ENCODE results near the gene CFAP107.

CFAP107 gene

DNA sequence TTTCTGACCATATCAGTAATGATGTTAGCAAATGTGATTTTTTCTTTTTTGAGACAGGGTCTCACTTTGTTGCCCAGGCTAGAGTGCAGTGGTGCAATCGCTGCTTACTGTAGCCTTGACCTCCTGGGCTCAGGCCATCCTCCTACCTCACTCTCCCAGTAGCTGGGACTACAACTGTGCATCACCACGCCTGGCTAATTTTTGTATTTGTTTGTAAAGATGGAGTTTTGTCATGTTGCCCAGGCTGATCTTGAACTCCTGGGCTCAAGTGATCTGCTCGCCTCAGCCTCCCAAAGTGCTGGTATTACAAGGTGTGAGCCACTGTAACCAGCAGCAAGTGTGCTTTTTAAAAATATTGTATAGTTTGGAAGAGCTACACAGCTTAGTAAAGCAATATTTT, 4.1 kb upstream of the CFAP107 start:
- WGBS (ENCODE audit: extremely low coverage, insufficient coverage, low lambda C conversion rate) = no CpG with 5 or more reads among the region's 3 CpGs
- no peak overlapping the region for H3K4ac ChIP-seq (ENCODE audit: low read depth, low read length)
- H3K56ac ChIP-seq (ENCODE audit: low read length) = no peak overlapping the region
- no peaks in the 10 kb centered on the region for H3K79me2 ChIP-seq (ENCODE audit: control insufficient read depth, insufficient read depth, low read length)
- H3K23ac ChIP-seq (ENCODE audit: low read length) = no peak overlapping the region
- H3K4me2 ChIP-seq (ENCODE audit: low read length) = no peak overlapping the region
- no peak overlapping the region for H3K18ac ChIP-seq (ENCODE audit: low read length)
- H3K36me3 ChIP-seq (ENCODE audit: control insufficient read depth, insufficient read depth, low read length) = no peaks in the 10 kb centered on the region
- no peak overlapping the region for H3K27ac ChIP-seq (ENCODE audit: low read depth, low read length)
- no peaks in the 10 kb centered on the region for H3K27me3 ChIP-seq (ENCODE audit: insufficient read depth, low read length, poor library complexity)
- H4K8ac ChIP-seq (ENCODE audit: low read depth, low read length) = no peak overlapping the region
- no peak overlapping the region for H3K4me3 ChIP-seq (ENCODE audit: low read length)
- no peak overlapping the region for H4K5ac ChIP-seq (ENCODE audit: low read length)
- no peak overlapping the region for H2AK5ac ChIP-seq (ENCODE audit: low read length)
- no peaks in the 10 kb centered on the region for H3K79me1 ChIP-seq (ENCODE audit: low read length)
- no peak overlapping the region for H2BK5ac ChIP-seq (ENCODE audit: low read length)
- no peak overlapping the region for H2BK120ac ChIP-seq (ENCODE audit: low read depth, low read length)
- no peak overlapping the region for H3K9ac ChIP-seq (ENCODE audit: low read length)
- DNase-seq = no peak
- no peak overlapping the region for H2BK15ac ChIP-seq (replicated peaks; ENCODE audit: low read depth)
- no peaks in the 10 kb centered on the region for H3K4me1 ChIP-seq (ENCODE audit: control insufficient read depth, low read depth, low read length)

GRCh38 chr1:12745126-12745991, 641 bp upstream of the CFAP107 start:
- Histone ChIP-seq H2BK15ac (replicated peaks; ENCODE audit: low read depth) (no peak overlapping the region), H3K4ac (ENCODE audit: low read depth, low read length) (no peak overlapping the region), H3K56ac (ENCODE audit: low read length) (no peak overlapping the region), H3K36me3 (ENCODE audit: control insufficient read depth, insufficient read depth, low read length) (no peaks in the 10 kb centered on the region), H3K79me1 (ENCODE audit: low read length) (no peaks in the 10 kb centered on the region), H3K9ac (ENCODE audit: low read length) (no peak overlapping the region), H3K4me1 (ENCODE audit: control insufficient read depth, low read depth, low read length) (no peaks in the 10 kb centered on the region), H3K4me3 (ENCODE audit: low read length) (no peak overlapping the region), H4K5ac (ENCODE audit: low read length) (no peak overlapping the region), H3K4me2 (ENCODE audit: low read length) (no peak overlapping the region), H2AK5ac (ENCODE audit: low read length) (no peak overlapping the region), H3K79me2 (ENCODE audit: control insufficient read depth, insufficient read depth, low read length) (no peaks in the 10 kb centered on the region), H3K27me3 (ENCODE audit: insufficient read depth, low read length, poor library complexity) (no peaks in the 10 kb centered on the region), H3K23ac (ENCODE audit: low read length) (no peak overlapping the region), H3K18ac (ENCODE audit: low read length) (no peak overlapping the region), H4K8ac (ENCODE audit: low read depth, low read length) (no peak overlapping the region), H2BK5ac (ENCODE audit: low read length) (no peak overlapping the region), H3K27ac (ENCODE audit: low read depth, low read length) (no peak overlapping the region), H2BK120ac (ENCODE audit: low read depth, low read length) (no peak overlapping the region)
- DNase-seq = no peak
- WGBS (ENCODE audit: extremely low coverage, insufficient coverage, low lambda C conversion rate) = no CpG with 5 or more reads among the region's 3 CpGs

DNA sequence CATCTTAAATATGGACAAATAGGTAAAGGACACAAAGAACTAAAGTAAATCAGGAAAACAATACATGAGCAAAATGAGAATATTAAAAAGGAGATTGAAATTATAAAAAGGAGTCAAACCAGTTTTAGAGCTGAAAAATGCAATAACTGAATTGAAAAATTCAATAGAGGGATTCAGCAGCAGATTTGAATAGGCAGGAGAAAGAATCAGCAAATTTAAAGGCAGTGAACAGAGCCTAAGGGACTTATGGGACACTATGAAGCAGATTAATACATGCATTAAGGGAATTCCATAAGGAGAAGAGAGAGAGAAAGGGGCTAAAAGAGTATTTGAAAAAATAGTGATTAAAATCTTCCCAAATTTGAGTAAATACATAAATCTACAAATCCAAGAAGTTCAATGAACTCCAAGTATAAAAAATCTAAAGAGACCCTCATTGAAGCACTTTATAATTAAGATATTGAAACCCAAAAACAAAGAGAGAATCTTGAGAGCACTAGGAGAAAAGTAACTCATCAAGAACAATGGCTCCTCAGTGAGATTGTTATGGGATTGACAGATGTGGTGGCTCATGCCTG, 2.9 kb downstream of the CFAP107 start:
- Histone ChIP-seq H3K4ac (ENCODE audit: low read depth, low read length) (no peak overlapping the region), H4K5ac (ENCODE audit: low read length) (no peak overlapping the region), H3K27ac (ENCODE audit: low read depth, low read length) (no peak overlapping the region), H3K56ac (ENCODE audit: low read length) (no peak overlapping the region), H3K79me1 (ENCODE audit: low read length) (no peaks in the 10 kb centered on the region), H3K36me3 (ENCODE audit: control insufficient read depth, insufficient read depth, low read length) (no peaks in the 10 kb centered on the region), H2BK120ac (ENCODE audit: low read depth, low read length) (no peak overlapping the region), H4K8ac (ENCODE audit: low read depth, low read length) (no peak overlapping the region), H3K4me3 (ENCODE audit: low read length) (no peak overlapping the region), H2AK5ac (ENCODE audit: low read length) (no peak overlapping the region), H3K27me3 (ENCODE audit: insufficient read depth, low read length, poor library complexity) (no peaks in the 10 kb centered on the region), H3K9ac (ENCODE audit: low read length) (no peak overlapping the region), H3K4me2 (ENCODE audit: low read length) (no peak overlapping the region), H3K18ac (ENCODE audit: low read length) (no peak overlapping the region), H3K79me2 (ENCODE audit: control insufficient read depth, insufficient read depth, low read length) (no peaks in the 10 kb centered on the region), H3K4me1 (ENCODE audit: control insufficient read depth, low read depth, low read length) (no peaks in the 10 kb centered on the region), H3K23ac (ENCODE audit: low read length) (no peak overlapping the region), H2BK15ac (replicated peaks; ENCODE audit: low read depth) (no peak overlapping the region), H2BK5ac (ENCODE audit: low read length) (no peak overlapping the region)
- DNase-seq = no peak

GRCh38 chr1:12754738-12755137, 8.7 kb downstream of the CFAP107 start:
- Histone ChIP-seq H3K36me3 (ENCODE audit: control insufficient read depth, insufficient read depth, low read length) (no peaks in the 10 kb centered on the region), H3K4me3 (ENCODE audit: low read length) (no peak overlapping the region), H3K4ac (ENCODE audit: low read depth, low read length) (no peak overlapping the region), H3K9ac (ENCODE audit: low read length) (no peak overlapping the region), H3K79me1 (ENCODE audit: low read length) (no peaks in the 10 kb centered on the region), H3K27ac (ENCODE audit: low read depth, low read length) (no peak overlapping the region), H2AK5ac (ENCODE audit: low read length) (no peak overlapping the region), H2BK5ac (ENCODE audit: low read length) (no peak overlapping the region), H3K79me2 (ENCODE audit: control insufficient read depth, insufficient read depth, low read length) (no peaks in the 10 kb centered on the region), H2BK15ac (replicated peaks; ENCODE audit: low read depth) (no peak overlapping the region), H3K23ac (ENCODE audit: low read length) (no peak overlapping the region), H3K56ac (ENCODE audit: low read length) (no peak overlapping the region), H3K27me3 (ENCODE audit: insufficient read depth, low read length, poor library complexity) (no peaks in the 10 kb centered on the region), H4K5ac (ENCODE audit: low read length) (no peak overlapping the region), H3K18ac (ENCODE audit: low read length) (no peak overlapping the region), H2BK120ac (ENCODE audit: low read depth, low read length) (no peak overlapping the region), H4K8ac (ENCODE audit: low read depth, low read length) (no peak overlapping the region), H3K4me1 (ENCODE audit: control insufficient read depth, low read depth, low read length) (no peaks in the 10 kb centered on the region), H3K4me2 (ENCODE audit: low read length) (no peak overlapping the region)
- WGBS (ENCODE audit: extremely low coverage, insufficient coverage, low lambda C conversion rate) = no CpG with 5 or more reads among the region's 4 CpGs
- no peak for DNase-seq

- no peaks in the 10 kb centered on the region for H3K36me3 ChIP-seq (ENCODE audit: control insufficient read depth, insufficient read depth, low read length)
- H3K56ac ChIP-seq (ENCODE audit: low read length) = no peak overlapping the region
- no peak overlapping the region for H3K18ac ChIP-seq (ENCODE audit: low read length)
- no peak overlapping the region for H3K4me2 ChIP-seq (ENCODE audit: low read length)
- H3K4me1 ChIP-seq (ENCODE audit: control insufficient read depth, low read depth, low read length) = no peaks in the 10 kb centered on the region
- no peak for DNase-seq
- no peak overlapping the region for H4K8ac ChIP-seq (ENCODE audit: low read depth, low read length)
- no peaks in the 10 kb centered on the region for H3K27me3 ChIP-seq (ENCODE audit: insufficient read depth, low read length, poor library complexity)
- no peak overlapping the region for H2BK120ac ChIP-seq (ENCODE audit: low read depth, low read length)
- H3K4ac ChIP-seq (ENCODE audit: low read depth, low read length) = no peak overlapping the region
- H3K79me1 ChIP-seq (ENCODE audit: low read length) = no peaks in the 10 kb centered on the region
- no peak overlapping the region for H4K5ac ChIP-seq (ENCODE audit: low read length)
- no peak overlapping the region for H2BK5ac ChIP-seq (ENCODE audit: low read length)
- no peak overlapping the region for H3K27ac ChIP-seq (ENCODE audit: low read depth, low read length)
- no peak overlapping the region for H2BK15ac ChIP-seq (replicated peaks; ENCODE audit: low read depth)
- no peak overlapping the region for H3K4me3 ChIP-seq (ENCODE audit: low read length)
- WGBS (ENCODE audit: extremely low coverage, insufficient coverage, low lambda C conversion rate) = no CpG with 5 or more reads among the region's 2 CpGs
- no peak overlapping the region for H2AK5ac ChIP-seq (ENCODE audit: low read length)
- H3K79me2 ChIP-seq (ENCODE audit: control insufficient read depth, insufficient read depth, low read length) = no peaks in the 10 kb centered on the region
- H3K23ac ChIP-seq (ENCODE audit: low read length) = no peak overlapping the region
- no peak overlapping the region for H3K9ac ChIP-seq (ENCODE audit: low read length)
Measured at GRCh38 chr1:12756273-12756672, 10.3 kb downstream of the CFAP107 start.
